Erythroblast (primary cell): ENCODE results near the gene RBM23.

Experiments
- GATA1 ChIP-seq: IDR thresholded peaks from 2 replicates; pipeline ENCODE4 v1.6.1; 2011; ENCODE audit warnings: low read depth, mild to moderate bottlenecking, control low read depth, low read length, moderate library complexity
- POLR2A ChIP-seq: IDR thresholded peaks from 2 replicates; pipeline ENCODE4 v1.6.1; 2011; ENCODE audit warnings: mild to moderate bottlenecking, low read length

DNA sequence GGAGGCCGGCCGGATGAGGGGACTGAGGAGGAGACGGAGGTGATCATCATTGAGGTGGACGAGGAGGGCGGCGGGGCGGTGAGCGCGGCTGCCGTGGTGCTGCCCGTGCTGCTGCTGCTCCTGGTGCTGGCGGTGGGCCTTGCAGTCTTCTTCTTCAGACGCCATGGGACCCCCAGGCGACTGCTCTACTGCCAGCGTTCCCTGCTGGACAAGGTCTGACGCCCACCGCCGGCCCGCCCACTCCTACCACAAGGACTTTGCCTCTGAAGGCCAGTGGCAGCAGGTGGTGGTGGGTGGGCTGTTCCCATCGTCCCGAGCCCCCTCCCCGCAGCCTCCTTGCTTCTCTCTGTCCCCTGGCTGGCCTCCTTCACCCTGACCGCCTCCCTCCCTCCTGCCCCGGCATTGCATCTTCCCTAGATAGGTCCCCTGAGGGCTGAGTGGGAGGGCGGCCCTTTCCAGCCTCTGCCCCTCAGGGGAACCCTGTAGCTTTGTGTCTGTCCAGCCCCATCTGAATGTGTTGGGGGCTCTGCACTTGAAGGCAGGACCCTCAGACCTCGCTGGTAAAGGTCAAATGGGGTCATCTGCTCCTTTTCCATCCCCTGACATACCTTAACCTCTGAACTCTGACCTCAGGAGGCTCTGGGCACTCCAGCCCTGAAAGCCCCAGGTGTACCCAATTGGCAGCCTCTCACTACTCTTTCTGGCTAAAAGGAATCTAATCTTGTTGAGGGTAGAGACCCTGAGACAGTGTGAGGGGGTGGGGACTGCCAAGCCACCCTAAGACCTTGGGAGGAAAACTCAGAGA lies 72.9 kb downstream of the RBM23 start:
- TF ChIP-seq POLR2A (no peak), GATA1 (no peak)
